ENCODE data around the gene BRIP1.

- TF ChIP-seq POLR2A (IDR thresholded peaks at IDR 0.05) (no peak), CTCF (IDR thresholded peaks at IDR 0.05) (no peak)
These were observed 15.8 kb upstream of the BRIP1 start for GRCh38 chr17:61878984-61879612.

Data from lower leg skin (tissue), 3 donors.